AG09319 (cell line): Measurements from ENCODE around the gene VPS51.

Experiments used
- DNase-seq: peaks from one replicate; pipeline ENCODE4 v3.0.0-alpha.2; 2010; ENCODE audit warnings: low read depth; ENCODE audit errors: extremely low read depth
- CTCF ChIP-seq: IDR thresholded peaks from 2 replicates; pipeline ENCODE4 v1.5.1; 2011; ENCODE audit warnings: low read depth, mild to moderate bottlenecking, inconsistent platforms, low read length, moderate library complexity

The VPS51 gene

GRCh38 chr11:65095427-65095826 is 587 bp upstream of the VPS51 start:
- TF ChIP-seq CTCF, result no peak

DNA sequence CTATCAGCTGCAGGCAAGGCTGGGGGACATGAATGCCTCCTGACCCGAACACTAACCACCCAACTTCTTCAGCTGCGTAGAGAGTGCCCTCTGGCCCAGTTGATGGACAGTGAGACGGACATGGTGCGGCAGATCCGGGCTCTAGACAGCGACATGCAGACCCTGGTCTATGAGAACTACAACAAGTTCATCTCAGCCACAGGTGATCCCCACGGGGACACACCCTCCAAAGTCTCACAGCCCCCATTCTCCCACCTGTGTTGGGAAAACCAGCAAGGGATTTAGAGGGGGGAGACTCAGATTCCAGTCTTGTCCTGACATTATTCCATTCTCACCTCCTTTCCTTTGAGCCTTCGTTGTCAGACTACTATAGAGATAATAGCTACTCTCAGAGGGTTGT is 912 bp downstream of the VPS51 start:
- DNase-seq, result no peak
- no peak for TF ChIP-seq CTCF

More at GRCh38 chr11:65095427-65095826, 587 bp upstream of the VPS51 start:
- no peak for DNase-seq

GRCh38 chr11:65100674-65101350 is 4.8 kb downstream of the VPS51 start:
- no peak for TF ChIP-seq CTCF
- no peak for DNase-seq

DNA sequence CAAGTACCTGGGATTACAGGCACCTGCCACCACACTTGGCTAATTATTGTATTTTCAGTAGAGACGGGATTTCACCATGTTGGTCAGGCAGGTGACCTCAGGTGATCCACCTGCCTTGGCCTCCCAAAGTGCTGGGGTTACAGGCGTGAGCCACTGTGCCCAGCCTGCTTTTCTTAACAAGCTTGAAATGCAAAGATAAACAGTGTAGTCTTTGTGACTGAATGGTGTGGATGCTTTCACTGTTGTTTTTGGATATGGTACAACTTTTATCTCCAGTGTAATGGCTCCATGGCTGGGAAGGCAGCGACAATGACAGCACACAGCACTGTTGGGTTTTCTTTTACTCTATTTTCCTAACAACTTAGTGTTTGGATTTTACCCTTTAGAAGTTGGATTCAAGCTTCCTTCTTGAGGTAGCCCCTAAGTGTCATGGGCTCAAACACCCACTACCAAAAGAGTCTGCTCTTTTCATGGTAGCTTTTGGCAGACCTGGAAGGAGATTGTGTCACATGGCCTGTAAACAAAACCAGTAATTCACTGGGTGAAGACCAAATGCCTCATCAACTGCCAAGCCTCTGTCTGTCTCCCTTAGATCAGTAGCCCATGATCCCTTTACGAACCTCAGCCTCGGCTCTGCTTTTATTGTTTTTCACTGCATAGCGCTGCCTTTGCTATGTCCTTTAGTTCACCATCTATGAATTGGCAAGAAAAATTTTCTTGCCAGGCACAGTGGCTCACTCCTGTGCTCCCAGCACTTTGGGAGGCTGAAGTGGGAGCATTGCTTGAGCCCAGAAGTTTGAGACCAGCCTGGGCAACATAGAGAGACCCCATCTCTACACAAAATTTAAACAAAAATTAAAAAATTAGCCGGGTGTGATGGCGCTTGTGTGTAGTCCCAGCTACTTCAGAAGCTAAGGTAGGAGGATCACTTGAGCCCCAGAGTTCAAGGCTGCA is 6.4 kb downstream of the VPS51 start:
- no peak for TF ChIP-seq CTCF
- DNase-seq, result no peak

DNA sequence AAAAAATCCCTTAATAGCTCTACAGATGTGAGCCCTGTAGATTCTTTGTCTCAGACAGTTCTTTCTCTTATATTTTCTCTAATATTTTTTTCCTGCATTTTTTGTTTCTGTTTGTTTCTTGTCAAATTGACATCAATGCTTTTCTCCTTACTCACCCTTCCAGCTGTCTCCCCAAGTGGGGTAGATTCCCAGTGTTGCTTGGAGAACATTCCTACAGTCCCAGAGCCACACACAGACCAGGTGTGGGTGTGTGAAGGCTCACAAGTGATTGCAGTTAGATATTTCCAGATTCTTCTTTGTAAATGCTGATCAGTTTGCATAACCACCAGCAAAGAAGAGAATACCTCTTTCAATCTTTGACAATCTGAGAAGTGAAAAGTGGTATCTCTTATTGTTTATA is 7.5 kb downstream of the VPS51 start:
- DNase-seq, result no peak
- TF ChIP-seq CTCF, result no peak

DNA sequence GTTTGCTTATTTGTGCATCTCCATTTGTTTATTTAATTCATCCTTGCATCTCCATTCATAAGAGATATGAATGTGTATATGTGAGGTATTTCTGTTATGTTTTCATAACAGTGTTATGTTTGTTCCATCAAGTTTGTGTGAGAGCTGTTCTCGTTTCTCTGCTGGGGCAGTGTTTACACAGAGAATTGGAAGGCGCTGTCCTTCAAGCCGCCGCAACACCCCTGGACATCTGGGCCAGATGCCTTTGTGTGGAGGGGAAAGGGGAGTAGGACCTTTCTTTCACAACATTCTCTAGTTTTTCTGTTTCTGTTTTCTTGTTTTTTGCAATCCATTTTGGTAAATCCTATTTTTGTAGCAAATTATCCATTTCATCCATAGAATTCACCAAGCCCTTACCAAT is 8.6 kb downstream of the VPS51 start:
- no peak for TF ChIP-seq CTCF
- no peak for DNase-seq

DNA sequence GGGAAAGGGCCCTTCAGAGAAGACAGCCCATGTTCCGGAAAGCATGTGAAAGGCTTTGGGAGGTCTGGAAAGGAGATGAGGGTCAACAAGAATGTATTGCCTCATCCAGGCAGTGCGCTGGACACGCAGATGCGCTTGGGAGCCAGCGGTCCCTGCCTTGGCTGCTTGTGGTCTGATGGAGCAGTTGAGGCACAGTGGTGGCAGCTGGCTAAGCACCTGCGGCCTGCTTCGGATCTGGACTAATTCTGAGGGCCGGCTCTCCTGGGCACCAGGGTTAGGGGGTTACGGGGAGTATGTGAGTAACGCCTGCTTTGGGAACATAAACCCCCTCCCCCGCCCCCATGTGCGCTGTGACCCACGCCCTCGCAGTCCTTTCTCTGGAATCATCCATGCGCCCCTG is 11.1 kb downstream of the VPS51 start:
- DNase-seq, result no peak
- TF ChIP-seq CTCF, result no peak
